ENCODE data around the gene GHRL. TPM values are rescaled to one million over a fixed set of nuclear protein-coding genes. Genes with fewer than 3 reads are reported as not detected.

The GHRL gene
- total RNA-seq, 1 experiment from 2014 or later = not detected

DNA sequence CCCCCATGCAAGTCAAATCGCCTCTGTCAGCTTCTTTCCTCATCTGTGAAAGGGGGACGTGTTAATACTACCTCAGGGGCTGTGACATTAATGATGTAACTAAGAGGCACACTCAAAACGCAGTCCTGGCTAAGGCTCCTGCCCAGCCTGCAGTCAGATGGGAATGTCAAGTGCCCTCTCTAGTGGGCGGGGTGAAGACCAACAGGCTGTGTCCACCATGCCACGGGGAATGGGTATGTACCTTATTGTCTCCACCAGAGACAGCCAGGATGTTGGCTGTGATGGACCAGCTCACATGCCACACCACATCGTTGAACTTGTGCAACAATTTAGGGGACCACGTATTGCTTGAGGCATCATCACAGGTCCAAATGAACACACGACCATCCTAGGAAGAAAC, 11.0 kb upstream of the GHRL start (continued):
- TF ChIP-seq, protein P1, sequence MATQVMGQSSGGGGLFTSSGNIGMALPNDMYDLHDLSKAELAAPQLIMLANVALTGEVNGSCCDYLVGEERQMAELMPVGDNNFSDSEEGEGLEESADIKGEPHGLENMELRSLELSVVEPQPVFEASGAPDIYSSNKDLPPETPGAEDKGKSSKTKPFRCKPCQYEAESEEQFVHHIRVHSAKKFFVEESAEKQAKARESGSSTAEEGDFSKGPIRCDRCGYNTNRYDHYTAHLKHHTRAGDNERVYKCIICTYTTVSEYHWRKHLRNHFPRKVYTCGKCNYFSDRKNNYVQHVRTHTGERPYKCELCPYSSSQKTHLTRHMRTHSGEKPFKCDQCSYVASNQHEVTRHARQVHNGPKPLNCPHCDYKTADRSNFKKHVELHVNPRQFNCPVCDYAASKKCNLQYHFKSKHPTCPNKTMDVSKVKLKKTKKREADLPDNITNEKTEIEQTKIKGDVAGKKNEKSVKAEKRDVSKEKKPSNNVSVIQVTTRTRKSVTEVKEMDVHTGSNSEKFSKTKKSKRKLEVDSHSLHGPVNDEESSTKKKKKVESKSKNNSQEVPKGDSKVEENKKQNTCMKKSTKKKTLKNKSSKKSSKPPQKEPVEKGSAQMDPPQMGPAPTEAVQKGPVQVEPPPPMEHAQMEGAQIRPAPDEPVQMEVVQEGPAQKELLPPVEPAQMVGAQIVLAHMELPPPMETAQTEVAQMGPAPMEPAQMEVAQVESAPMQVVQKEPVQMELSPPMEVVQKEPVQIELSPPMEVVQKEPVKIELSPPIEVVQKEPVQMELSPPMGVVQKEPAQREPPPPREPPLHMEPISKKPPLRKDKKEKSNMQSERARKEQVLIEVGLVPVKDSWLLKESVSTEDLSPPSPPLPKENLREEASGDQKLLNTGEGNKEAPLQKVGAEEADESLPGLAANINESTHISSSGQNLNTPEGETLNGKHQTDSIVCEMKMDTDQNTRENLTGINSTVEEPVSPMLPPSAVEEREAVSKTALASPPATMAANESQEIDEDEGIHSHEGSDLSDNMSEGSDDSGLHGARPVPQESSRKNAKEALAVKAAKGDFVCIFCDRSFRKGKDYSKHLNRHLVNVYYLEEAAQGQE (IDR thresholded peaks at IDR 0.05; ENCODE audit: low read depth) = no peak
- TF ChIP-seq EZH2 (IDR thresholded peaks at IDR 0.05) (no peak), EGR1 (IDR thresholded peaks at IDR 0.05; ENCODE audit: low read depth) (no peak), JUND (IDR thresholded peaks at IDR 0.05) (no peak)

DNA sequence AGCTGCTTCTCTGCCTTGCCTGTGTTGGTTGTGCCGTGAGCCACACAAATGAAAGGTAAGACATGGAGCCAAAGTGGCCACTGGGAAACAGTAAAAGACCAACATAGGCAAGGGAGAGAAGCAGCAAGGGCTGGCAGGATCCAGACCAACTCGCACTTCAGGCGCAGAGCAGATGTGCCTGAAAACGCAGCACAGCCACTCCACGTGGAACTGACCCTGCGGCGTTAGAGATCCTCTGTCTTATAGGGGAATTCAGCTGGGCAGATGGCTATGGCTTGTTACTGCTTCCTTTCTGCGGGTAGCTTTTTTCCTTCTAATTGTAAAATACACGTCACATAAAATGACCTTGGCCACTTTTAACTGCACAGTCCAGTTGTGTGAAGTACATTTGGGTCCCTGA, 10.4 kb upstream of the GHRL start:
- intact Hi-C loops (cut with micrococcal nuclease) = no loop called here

DNA sequence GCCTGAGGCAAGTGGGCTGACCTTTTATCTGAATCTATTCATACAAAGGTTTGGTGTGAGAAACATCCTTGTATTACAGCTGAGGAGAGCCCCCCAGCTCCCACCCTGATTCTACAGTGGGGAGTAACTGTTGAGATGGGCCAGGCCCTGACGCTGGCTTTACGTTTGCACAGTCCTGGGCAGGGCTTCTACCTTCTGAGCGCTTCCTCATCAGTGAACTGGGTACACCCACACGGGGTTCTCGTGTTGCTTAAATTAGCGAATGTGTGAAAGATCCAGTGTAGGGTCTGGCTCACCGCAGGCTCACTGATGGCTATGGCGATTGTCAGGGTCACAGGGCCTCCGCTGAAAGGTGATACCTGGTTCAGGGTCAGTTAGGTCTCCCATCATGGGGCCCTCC, 7.3 kb upstream of the GHRL start:
- no peak for ATAC-seq
- no peak overlapping the region for H3K27ac ChIP-seq (ENCODE audit: low read depth, low read length)
- POLR2A ChIA-PET = no interaction called here
- TF ChIP-seq JUND (IDR thresholded peaks at IDR 0.05) (no peak), SP1 (IDR thresholded peaks at IDR 0.05; ENCODE audit: low read depth) (no peak), POLR2A (IDR thresholded peaks at IDR 0.05; ENCODE audit: borderline replicate concordance, extremely low read depth, insufficient read depth, insufficient read length) (no peak), TCF7L2 (IDR thresholded peaks at IDR 0.05; ENCODE audit: borderline replicate concordance, extremely low read depth, insufficient read depth, insufficient read length) (no peak), EZH2 (IDR thresholded peaks at IDR 0.05) (no peak)
- TF ChIP-seq, protein P2, sequence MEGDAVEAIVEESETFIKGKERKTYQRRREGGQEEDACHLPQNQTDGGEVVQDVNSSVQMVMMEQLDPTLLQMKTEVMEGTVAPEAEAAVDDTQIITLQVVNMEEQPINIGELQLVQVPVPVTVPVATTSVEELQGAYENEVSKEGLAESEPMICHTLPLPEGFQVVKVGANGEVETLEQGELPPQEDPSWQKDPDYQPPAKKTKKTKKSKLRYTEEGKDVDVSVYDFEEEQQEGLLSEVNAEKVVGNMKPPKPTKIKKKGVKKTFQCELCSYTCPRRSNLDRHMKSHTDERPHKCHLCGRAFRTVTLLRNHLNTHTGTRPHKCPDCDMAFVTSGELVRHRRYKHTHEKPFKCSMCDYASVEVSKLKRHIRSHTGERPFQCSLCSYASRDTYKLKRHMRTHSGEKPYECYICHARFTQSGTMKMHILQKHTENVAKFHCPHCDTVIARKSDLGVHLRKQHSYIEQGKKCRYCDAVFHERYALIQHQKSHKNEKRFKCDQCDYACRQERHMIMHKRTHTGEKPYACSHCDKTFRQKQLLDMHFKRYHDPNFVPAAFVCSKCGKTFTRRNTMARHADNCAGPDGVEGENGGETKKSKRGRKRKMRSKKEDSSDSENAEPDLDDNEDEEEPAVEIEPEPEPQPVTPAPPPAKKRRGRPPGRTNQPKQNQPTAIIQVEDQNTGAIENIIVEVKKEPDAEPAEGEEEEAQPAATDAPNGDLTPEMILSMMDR (IDR thresholded peaks at IDR 0.05 in 2 of 3, conservative IDR thresholded peaks at IDR 0.05 in 1 of 3; ENCODE audit: borderline replicate concordance in 1 of 3, insufficient read depth in 1 of 3, low read depth in 2 of 3, low read length in 2 of 3) = no peak
- TF ChIP-seq, protein P3, sequence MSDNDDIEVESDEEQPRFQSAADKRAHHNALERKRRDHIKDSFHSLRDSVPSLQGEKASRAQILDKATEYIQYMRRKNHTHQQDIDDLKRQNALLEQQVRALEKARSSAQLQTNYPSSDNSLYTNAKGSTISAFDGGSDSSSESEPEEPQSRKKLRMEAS (IDR thresholded peaks at IDR 0.05) = no peak
- TF ChIP-seq, protein P4, sequence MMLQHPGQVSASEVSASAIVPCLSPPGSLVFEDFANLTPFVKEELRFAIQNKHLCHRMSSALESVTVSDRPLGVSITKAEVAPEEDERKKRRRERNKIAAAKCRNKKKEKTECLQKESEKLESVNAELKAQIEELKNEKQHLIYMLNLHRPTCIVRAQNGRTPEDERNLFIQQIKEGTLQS (IDR thresholded peaks at IDR 0.05) = no peak

More for the DNA sequence above, 10.4 kb upstream of the GHRL start:
- ChIA-PET POLR2A (no interaction called here), RAD21 (ENCODE audit: low non-redundant PET in 1 of 2, low total read pairs in 2 of 2, uncharacterized antibody in 2 of 2, unreplicated experiment in 2 of 2) (no interaction called here), CTCF (no interaction called here)
- no peak overlapping the region for H3K4me2 ChIP-seq (ENCODE audit: low read length)
- BruUV-seq (replicated peaks) = no TSS peak
- no peak overlapping the region for H3K4me3 ChIP-seq (replicated peaks in 1 of 2; ENCODE audit: low read depth in 1 of 2, low read length in 2 of 2)
- DNase-seq (ENCODE audit: low read depth, low spot score) (no peak), ATAC-seq (no peak)
- H3K4me1 ChIP-seq (ENCODE audit: control insufficient read depth in 1 of 2, insufficient read depth in 2 of 2, low read length in 2 of 2) = no peaks in the 10 kb centered on the region
- H3K9me3 ChIP-seq (ENCODE audit: control insufficient read depth in 1 of 2, insufficient read depth in 1 of 2, low read depth in 1 of 2, low read length in 2 of 2) = no peaks in the 10 kb centered on the region
- no peak overlapping the region for H3K27ac ChIP-seq (ENCODE audit: low read depth, low read length)
- no peak overlapping the region for H2AFZ ChIP-seq (ENCODE audit: low read depth, low read length, poor library complexity, severe bottlenecking)
- H3K79me2 ChIP-seq (ENCODE audit: insufficient read depth, low read length) = no peaks in the 10 kb centered on the region
- H3K9me2 ChIP-seq (ENCODE audit: insufficient read depth) = no peaks in the 10 kb centered on the region
- H3K9ac ChIP-seq (ENCODE audit: low read length) = no peak overlapping the region
- no peaks in the 10 kb centered on the region for H3K27me3 ChIP-seq (ENCODE audit: insufficient read depth, low read length)
- no peaks in the 10 kb centered on the region for H4K20me1 ChIP-seq (ENCODE audit: insufficient read depth)
- TF ChIP-seq JUND (IDR thresholded peaks at IDR 0.05) = no peak
- peaks cover 40 to 50% of the 10 kb centered on the region in 2 experiments for H3K36me3 ChIP-seq (ENCODE audit: control insufficient read depth in 1 of 2, insufficient read depth in 2 of 2, low read length in 2 of 2)

More for the DNA sequence above, 7.3 kb upstream of the GHRL start:
- ChIA-PET CTCF (no interaction called here), RAD21 (ENCODE audit: low non-redundant PET in 1 of 2, low total read pairs in 2 of 2, uncharacterized antibody in 2 of 2, unreplicated experiment in 2 of 2) (no interaction called here)
- no peak overlapping the region for H3K9ac ChIP-seq (ENCODE audit: low read length)
- no peaks in the 10 kb centered on the region for H3K27me3 ChIP-seq (ENCODE audit: insufficient read depth, low read length)
- BruUV-seq (replicated peaks) = no TSS peak
- no peaks in the 10 kb centered on the region for H3K9me3 ChIP-seq (ENCODE audit: control insufficient read depth in 1 of 2, insufficient read depth in 1 of 2, low read depth in 1 of 2, low read length in 2 of 2)
- intact Hi-C loops (cut with micrococcal nuclease) = no loop called here
- H3K36me3 ChIP-seq (ENCODE audit: control insufficient read depth in 1 of 2, insufficient read depth in 2 of 2, low read length in 2 of 2) = peaks cover 32 to 43% of the 10 kb centered on the region in 2 experiments
- no peaks in the 10 kb centered on the region for H4K20me1 ChIP-seq (ENCODE audit: insufficient read depth)
- no peak overlapping the region for H2AFZ ChIP-seq (ENCODE audit: low read depth, low read length, poor library complexity, severe bottlenecking)
- no peak overlapping the region for H3K4me2 ChIP-seq (ENCODE audit: low read length)
- no peak for DNase-seq (ENCODE audit: low read depth, low spot score)
- H3K79me2 ChIP-seq (ENCODE audit: insufficient read depth, low read length) = no peaks in the 10 kb centered on the region
- no peak overlapping the region for H3K4me3 ChIP-seq (replicated peaks in 1 of 2; ENCODE audit: low read depth in 1 of 2, low read length in 2 of 2)
- H3K9me2 ChIP-seq (ENCODE audit: insufficient read depth) = no peaks in the 10 kb centered on the region
- no peaks in the 10 kb centered on the region for H3K4me1 ChIP-seq (ENCODE audit: control insufficient read depth in 1 of 2, insufficient read depth in 2 of 2, low read length in 2 of 2)

Data from HCT116 (cell line).